ENCODE measurements around the gene PPT2. TPM values are rescaled to one million over a fixed set of nuclear protein-coding genes. Genes with fewer than 3 reads are reported as not detected.
A peak's percentile ranks its signal among the peaks of the same experiment; 100 is the strongest.

Gene PPT2
- total RNA-seq, 2 experiments from 2014 or later = 8.7 to 8.9 TPM

DNA sequence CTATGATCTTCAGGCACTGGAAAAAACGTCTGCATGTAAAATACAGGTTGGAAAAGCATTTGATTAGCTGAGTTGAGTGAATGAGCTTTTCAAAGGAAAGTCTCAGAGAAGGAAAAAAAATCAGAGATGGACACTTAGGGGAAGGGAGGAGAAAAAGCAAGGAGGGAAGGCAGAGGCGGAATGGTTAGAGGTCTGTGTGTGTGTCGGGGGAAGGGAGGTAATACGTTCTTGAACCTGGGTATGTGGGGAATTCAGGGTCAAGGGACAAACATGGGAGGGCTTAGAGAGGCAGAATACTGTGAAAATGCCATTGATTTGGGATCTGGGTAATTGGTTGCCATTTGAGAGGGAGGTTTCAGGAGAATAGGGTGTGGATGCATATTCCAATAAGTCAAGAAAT is 7.3 kb upstream of the PPT2 start:
- no peak overlapping the region for H3K4me3 ChIP-seq (ENCODE audit: low read length)
- H3K9me3 ChIP-seq (ENCODE audit: control insufficient read depth in 1 of 2, insufficient read depth in 1 of 2, low read length in 2 of 2) = peaks cover 0 to 11% of the 10 kb centered on the region in 2 experiments
- POLR2A ChIA-PET = interaction anchor here (0.9 kb wide), 1 partner anchor 26 kb away, joined by 4 read pairs; no protein-coding TSS in a partner anchor
- CTCF ChIA-PET = no interaction called here
- Mint-ChIP-seq H3K9me3 (no peaks in the 10 kb centered on the region), H3K27ac (no peak overlapping the region), H3K4me1 (ENCODE audit: low read depth) (peaks cover 32% of the 10 kb centered on the region), H3K4me3 (no peak overlapping the region), H3K36me3 (ENCODE audit: low read depth) (peaks cover 4% of the 10 kb centered on the region), H3K27me3 (peaks cover 29% of the 10 kb centered on the region)
- no peak overlapping the region for H3K27ac ChIP-seq (ENCODE audit: low read depth in 1 of 2, low read length in 2 of 2)
- intact Hi-C loops (cut with DNase I, micrococcal nuclease) = loop anchor here in 1 of 2 experiments (5.0 kb wide), 1 partner anchor 46 kb away; the partner anchor contains the start of genes GPSM3 and PBX2
- ATAC-seq (ENCODE audit: poor library complexity) = no peak
- no peaks in the 10 kb centered on the region for H3K36me3 ChIP-seq (ENCODE audit: insufficient read depth, low read length)
- H3K27me3 ChIP-seq (ENCODE audit: control insufficient read depth in 1 of 2, insufficient read depth in 2 of 2, low read length in 2 of 2) = peaks cover 11 to 26% of the 10 kb centered on the region in 2 experiments
- H3K4me1 ChIP-seq (ENCODE audit: insufficient read depth, low read length) = peaks cover 29% of the 10 kb centered on the region
- TF ChIP-seq, protein P1, sequence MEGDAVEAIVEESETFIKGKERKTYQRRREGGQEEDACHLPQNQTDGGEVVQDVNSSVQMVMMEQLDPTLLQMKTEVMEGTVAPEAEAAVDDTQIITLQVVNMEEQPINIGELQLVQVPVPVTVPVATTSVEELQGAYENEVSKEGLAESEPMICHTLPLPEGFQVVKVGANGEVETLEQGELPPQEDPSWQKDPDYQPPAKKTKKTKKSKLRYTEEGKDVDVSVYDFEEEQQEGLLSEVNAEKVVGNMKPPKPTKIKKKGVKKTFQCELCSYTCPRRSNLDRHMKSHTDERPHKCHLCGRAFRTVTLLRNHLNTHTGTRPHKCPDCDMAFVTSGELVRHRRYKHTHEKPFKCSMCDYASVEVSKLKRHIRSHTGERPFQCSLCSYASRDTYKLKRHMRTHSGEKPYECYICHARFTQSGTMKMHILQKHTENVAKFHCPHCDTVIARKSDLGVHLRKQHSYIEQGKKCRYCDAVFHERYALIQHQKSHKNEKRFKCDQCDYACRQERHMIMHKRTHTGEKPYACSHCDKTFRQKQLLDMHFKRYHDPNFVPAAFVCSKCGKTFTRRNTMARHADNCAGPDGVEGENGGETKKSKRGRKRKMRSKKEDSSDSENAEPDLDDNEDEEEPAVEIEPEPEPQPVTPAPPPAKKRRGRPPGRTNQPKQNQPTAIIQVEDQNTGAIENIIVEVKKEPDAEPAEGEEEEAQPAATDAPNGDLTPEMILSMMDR (IDR thresholded peaks at IDR 0.05) = no peak
- DNase-seq = no peak

DNA sequence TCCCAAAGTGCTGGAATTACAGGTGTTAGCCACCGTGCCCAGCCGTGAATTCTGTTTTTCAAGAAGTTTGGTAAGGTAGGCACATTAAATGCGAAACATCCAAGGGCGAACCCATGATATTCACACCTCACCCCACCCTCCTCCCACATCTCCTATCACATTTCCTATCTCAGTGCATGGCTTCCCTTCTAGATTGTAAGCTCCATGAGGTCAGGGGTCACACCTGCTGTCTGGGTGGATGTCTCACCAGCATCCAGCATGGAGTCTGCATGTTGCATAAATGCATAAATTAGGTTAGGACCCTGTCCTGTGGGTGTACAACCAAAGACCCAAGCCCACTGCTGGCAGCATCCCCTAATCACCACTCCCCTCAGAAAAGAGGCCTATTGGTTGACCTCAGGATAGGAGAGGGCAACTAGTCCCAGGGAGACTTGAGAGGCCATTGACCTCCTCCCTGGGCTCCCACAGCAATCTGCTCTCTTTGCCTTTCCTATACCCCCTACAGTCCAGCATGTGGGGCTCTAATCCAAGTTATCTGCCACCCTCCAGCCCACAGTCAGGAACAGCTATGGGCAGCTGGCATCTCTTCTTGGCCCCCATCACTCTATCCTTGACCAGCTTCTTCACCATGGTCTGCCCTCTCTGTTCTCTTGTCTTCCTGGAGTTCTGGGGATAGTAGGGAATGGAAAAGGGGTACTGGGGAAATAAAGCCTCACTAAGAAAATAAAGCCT is 6.4 kb upstream of the PPT2 start:
- ChIA-PET CTCF (interaction anchor here (0.7 to 1.7 kb wide), 3 partner anchors 60 to 98 kb away, joined by 3 to 4 read pairs (median 3); no protein-coding TSS in a partner anchor), POLR2A (interaction anchor here (0.6 to 1.1 kb wide), 2 partner anchors 18 to 20 kb away, joined by 3 read pairs; partner anchors contain the start of genes ATF6B and FKBPL)
- intact Hi-C loops (cut with DNase I, micrococcal nuclease) = loop anchor here in 1 of 2 experiments (5.0 kb wide), 1 partner anchor 45 kb away; the partner anchor contains the start of genes GPSM3 and PBX2
- Mint-ChIP-seq H3K4me3 (no peak overlapping the region), H3K27me3 (peaks cover 29% of the 10 kb centered on the region), H3K4me1 (ENCODE audit: low read depth) (peaks cover 41% of the 10 kb centered on the region), H3K27ac (peak overlapping the region; percentile 86), H3K9me3 (no peaks in the 10 kb centered on the region), H3K36me3 (ENCODE audit: low read depth) (peaks cover 4% of the 10 kb centered on the region)
- Histone ChIP-seq H3K4me1 (ENCODE audit: insufficient read depth, low read length) (peaks cover 37% of the 10 kb centered on the region), H3K27ac (ENCODE audit: low read depth in 1 of 2, low read length in 2 of 2) (no peak overlapping the region), H3K27me3 (ENCODE audit: control insufficient read depth in 1 of 2, insufficient read depth in 2 of 2, low read length in 2 of 2) (peaks cover 11 to 26% of the 10 kb centered on the region in 2 experiments), H3K36me3 (ENCODE audit: insufficient read depth, low read length) (no peaks in the 10 kb centered on the region), H3K9me3 (ENCODE audit: control insufficient read depth in 1 of 2, insufficient read depth in 1 of 2, low read length in 2 of 2) (peaks cover 0 to 11% of the 10 kb centered on the region in 2 experiments), H3K4me3 (ENCODE audit: low read length) (no peak overlapping the region)
- TF ChIP-seq, protein P1 (IDR thresholded peaks at IDR 0.05) = no peak
- ATAC-seq (ENCODE audit: poor library complexity) (no peak), DNase-seq (peak in 2 of 14 experiments; percentile 32 to 44)

DNA sequence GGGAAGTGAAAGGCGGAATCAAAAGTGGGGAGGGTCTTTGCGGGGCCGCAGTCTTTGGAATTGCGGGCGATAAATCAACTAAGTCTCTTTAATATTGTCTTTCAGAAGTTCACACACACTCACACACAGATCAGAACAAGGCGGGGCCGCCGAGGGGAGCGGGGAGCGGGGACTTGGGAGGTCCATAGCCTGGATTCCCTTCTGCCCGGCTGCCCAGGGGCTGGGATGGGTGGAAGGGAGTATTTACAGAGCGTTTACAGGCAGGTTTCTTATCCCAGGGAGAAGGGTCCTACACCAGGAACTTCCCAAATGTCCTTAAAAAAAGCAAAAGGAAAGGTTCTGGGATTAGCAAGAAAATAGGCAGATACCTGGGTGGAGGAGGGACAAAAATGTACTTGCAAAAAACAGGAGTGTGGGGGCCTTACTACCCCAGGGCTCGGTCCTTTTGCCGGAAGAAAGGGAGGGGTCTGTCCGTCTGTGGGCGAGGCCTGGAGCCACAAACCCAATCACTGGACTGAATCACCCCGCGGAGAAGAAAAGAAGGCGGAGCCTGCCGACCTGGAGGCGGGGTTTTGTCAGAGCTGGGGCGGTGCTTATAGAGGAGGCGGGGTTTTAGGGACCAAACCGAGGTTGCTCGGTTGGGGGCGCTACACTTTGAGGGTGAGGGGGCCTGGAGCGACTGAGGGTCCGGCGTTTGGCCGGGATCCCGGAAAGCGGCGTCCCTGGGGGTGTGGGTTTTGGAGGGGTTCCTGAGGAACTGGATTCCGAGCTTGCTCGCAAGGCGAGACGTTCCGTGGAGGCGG is 5.5 kb upstream of the PPT2 start:
- ChIA-PET POLR2A (interaction anchor here (1.1 to 1.2 kb wide), 2 partner anchors 21 to 47 kb away, joined by 3 read pairs; partner anchors contain the start of gene ATF6B), CTCF (interaction anchor here (0.6 to 1.7 kb wide), 7 partner anchors 12 to 97 kb away, joined by 3 to 5 read pairs (median 3); partner anchors contain the start of gene FKBPL)
- Mint-ChIP-seq H3K4me3 (peak overlapping the region; percentile 94), H3K9me3 (no peaks in the 10 kb centered on the region), H3K27me3 (peaks cover 32% of the 10 kb centered on the region), H3K4me1 (ENCODE audit: low read depth) (peaks cover 49% of the 10 kb centered on the region), H3K36me3 (ENCODE audit: low read depth) (peaks cover 4% of the 10 kb centered on the region), H3K27ac (peak overlapping the region; percentile 86)
- DNase-seq (peak; percentile 42 to 81 (median 69)), ATAC-seq (ENCODE audit: poor library complexity) (peak; percentile 82)
- TF ChIP-seq, protein P1 (IDR thresholded peaks at IDR 0.05) = peak; percentile 39
- peaks cover 45% of the 10 kb centered on the region for H3K4me1 ChIP-seq (ENCODE audit: insufficient read depth, low read length)
- H3K36me3 ChIP-seq (ENCODE audit: insufficient read depth, low read length) = no peaks in the 10 kb centered on the region
- peak overlapping the region; percentile 53 for H3K4me3 ChIP-seq (ENCODE audit: low read length)
- H3K9me3 ChIP-seq (ENCODE audit: control insufficient read depth in 1 of 2, insufficient read depth in 1 of 2, low read length in 2 of 2) = peaks cover 0 to 11% of the 10 kb centered on the region in 2 experiments
- intact Hi-C loops (cut with DNase I, micrococcal nuclease) = loop anchor here in 1 of 2 experiments (5.0 kb wide), 1 partner anchor 44 kb away; the partner anchor contains the start of genes GPSM3 and PBX2
- H3K27ac ChIP-seq (ENCODE audit: low read depth in 1 of 2, low read length in 2 of 2) = no peak overlapping the region
- H3K27me3 ChIP-seq (ENCODE audit: control insufficient read depth in 1 of 2, insufficient read depth in 2 of 2, low read length in 2 of 2) = peaks cover 11 to 26% of the 10 kb centered on the region in 2 experiments

Measured in CD4-positive, alpha-beta T cell (primary cell).